GM12801 (cell line): ENCODE data around the gene SPATA13.

Experiments
- CTCF ChIP-seq: IDR thresholded peaks from one replicate; pipeline ENCODE4 v1.5.1; 2011; ENCODE audit warnings: control low read depth; ENCODE audit not compliant: insufficient read length; ENCODE audit errors: extremely low read depth

SPATA13 gene

GRCh38 chr13:24150572-24150971 is 9.9 kb upstream of the SPATA13 start:
- no peak for TF ChIP-seq CTCF

- no peak for TF ChIP-seq CTCF
These were observed 8.7 kb upstream of the SPATA13 start for GRCh38 chr13:24151864-24152263.

- no peak for TF ChIP-seq CTCF
These were observed 8.0 kb upstream of the SPATA13 start for GRCh38 chr13:24152292-24153214.

GRCh38 chr13:24153347-24153746 is 7.2 kb upstream of the SPATA13 start:
- TF ChIP-seq CTCF = no peak

- no peak for TF ChIP-seq CTCF
These were observed 6.4 kb upstream of the SPATA13 start for GRCh38 chr13:24153979-24154701.

- TF ChIP-seq CTCF = no peak
These were observed 1.2 kb upstream of the SPATA13 start for GRCh38 chr13:24159357-24159756.

GRCh38 chr13:24161010-24161775 is 673 bp downstream of the SPATA13 start:
- no peak for TF ChIP-seq CTCF
